Germinal center (tissue), 1 donor: ENCODE results near the gene TOR1B.
"Not testable (repeated sequence)": the region's sequence is repeated elsewhere in the genome, so short reads cannot be mapped to it uniquely, and the experiment has no call there.

ENCODE experiments used
- DNase-seq: peaks from one replicate; pipeline ENCODE4 v3.0.0; 2012; ENCODE audit warnings: mixed read lengths, low spot score

Gene TOR1B

DNA sequence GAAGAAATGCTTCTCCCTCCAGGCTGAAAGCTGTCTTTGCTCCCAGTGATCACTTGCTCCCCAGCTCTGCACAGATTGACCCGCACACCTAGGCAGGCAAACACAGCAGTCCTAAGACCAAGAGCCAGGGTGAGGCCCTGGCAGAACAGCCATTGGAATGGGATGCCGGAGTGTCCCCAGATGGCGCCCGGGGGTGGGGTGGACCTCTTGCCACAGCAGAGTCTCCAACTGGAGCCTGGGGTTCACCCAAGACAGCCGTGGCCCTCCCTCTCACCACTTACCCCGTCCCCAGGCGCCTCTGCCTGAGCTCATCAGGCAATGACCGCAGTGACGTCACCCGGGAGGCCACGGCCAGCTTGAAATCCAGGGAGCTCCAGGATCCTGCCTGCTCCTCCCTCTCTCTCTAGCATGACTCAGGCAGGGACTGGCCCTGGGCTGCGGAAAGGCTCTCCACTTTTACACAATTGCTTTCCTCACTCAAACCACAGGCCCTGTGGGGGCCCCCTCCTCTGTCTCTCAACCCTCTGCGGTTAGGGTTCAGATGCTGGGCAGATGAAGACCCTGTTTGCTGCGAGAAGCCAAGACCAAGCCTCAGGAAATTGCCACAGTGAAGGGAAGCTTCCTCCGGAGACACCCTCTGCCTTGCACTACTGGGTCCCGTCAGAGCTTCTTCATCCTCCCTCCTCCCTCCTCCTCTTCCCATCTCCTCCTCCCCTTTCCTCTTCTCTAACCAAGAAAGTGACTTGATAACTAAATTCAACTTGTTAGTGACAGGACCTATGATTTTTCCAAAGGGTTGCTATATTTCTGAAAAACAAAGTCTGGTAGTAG, 25.8 kb upstream of the TOR1B start:
- no peak for DNase-seq

DNA sequence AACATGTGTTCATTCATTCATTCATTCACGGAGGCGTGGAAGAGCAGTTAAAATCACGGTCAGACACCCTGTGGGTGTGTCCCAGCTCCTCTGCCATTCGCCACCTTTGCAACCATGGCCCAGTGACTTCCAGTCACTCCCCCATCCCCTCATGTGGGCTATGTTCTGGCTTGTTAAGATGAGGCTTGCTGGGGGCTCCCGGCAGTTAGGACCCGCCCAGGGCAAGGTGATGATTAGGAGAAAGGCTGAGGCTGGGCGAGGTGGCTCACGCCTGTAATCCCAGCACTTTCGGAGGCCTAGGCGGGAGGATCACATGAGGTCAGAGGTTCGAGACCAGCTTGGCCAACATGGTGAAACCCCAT, 25.2 kb upstream of the TOR1B start:
- no peak for DNase-seq

DNA sequence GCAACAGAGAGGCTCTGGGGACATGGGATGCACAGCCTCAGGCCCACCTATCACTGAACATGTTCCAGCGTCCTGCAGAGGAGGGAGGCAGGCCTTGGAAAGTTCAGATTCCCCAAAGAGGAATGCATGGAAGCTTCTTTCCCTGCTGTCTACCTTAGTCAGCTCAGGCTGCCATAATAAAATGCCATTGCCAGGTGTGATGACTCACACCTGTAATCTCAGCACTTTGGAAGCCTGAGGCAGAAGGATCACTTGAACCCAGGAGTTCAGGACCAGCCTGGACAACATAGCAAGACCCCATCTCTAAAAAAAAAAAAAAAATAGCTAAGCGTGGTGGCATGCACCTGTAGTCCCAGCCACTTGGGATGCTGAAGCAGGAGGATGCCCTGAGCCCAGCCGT, 24.5 kb upstream of the TOR1B start:
- DNase-seq, result no peak

DNA sequence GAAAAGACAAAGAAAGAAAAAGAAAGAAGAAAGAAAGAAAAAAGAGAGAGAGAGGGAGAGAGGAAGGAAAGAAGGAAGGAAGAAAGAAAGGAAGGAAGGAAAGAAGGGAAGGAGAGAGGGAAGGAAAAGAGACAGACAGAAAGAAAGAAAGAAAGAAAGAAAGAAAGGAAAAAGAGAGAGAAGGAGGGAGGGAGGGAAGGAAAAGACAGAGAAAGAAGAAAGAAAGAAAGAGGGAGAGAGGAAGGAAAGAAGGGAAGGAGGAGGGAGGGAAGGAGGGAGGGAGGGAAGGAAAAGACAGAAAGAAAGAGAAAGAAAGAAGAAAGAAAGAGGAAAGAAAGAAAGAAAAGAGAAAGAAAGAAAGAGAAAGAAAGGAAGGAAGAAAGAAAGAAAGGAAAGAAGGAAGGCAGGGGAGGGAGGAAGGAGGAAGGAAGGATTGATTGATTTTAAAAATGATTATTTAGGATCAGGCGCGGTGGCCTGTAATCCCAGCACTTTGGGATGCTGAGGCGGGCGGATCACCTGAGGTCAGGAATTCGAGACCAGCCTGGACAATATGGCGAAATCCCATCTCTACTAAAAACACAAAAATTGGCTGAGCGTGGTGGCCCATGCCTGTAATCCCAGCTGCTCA, 23.3 kb upstream of the TOR1B start:
- no peak for DNase-seq

DNA sequence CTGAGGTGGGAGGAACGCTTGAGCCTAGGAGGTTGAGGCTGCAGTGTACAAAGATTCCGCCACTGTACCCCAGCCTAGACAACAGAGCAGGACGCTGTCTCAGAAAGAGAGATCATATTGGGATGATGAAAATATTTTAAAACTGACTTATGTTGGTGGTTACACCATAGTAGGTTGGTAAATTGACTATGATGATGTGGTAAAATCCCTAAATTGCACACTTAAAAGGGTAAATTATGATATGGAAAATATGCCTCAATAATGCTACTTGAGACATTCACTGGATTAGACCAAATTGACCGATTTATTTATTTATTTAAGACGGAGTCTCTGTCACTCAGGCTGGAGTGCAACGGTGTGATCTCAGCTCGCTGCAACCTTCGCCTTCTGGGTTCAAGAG, 21.9 kb upstream of the TOR1B start:
- DNase-seq, result no peak

DNA sequence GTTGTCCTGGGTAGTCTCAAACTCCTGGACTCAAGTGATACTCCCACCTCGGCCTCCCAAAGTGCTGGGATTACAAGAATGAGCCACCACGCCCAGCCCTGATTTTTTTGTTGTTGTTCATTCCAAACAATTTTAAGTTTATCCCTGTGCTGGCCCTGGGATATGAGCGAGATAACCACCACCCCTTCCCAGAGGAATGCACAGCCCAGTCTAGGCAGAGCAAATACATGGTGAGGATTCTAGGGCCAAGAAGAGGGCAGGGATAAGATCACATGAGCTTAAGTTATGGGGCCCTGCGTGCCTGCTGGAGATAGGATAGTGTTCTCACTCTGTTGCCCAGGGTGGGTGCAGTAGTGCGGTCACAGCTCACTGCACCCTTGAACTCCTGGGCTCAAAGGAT, 21.0 kb upstream of the TOR1B start:
- no peak for DNase-seq

DNA sequence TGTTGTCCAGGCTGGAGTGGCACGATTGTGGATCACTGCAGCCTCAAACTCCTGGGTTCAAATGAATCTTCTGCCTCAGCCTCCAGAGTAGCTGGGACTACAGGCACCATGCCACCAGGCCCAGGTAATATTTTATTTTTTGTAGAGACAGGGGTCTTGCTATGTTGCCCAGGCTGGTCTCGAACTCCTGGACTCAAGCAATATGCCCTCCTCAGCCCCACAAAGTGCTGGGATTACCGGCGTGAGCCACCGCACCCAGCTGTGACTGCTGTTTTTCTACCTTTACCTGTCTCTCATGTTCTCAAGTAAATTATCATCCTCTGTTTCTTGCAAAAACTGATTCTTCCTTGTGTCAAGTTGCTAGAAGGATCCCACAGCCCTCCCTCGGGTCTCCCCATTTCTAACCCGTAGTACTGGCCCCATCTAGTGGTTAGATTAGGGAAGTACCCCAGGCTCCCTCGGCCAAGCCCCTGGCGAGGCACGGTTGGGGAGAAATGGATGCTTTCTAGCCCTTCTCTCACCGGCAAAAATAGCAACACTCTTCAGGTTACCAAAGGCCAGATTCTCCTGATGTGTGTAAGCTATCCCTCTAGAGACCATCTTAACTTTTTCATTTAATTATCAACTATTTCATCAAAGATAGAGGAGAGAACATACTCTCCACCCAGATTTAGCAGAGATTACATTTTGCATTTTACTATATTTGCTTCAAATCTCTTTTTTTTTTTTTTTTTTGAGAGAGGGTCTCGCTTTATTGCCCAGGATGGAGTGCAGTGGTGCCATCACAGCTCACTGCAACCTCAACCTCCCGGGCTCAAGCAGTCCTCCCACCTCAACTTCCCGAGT, 19.2 kb upstream of the TOR1B start:
- DNase-seq, result peak; percentile 83

DNA sequence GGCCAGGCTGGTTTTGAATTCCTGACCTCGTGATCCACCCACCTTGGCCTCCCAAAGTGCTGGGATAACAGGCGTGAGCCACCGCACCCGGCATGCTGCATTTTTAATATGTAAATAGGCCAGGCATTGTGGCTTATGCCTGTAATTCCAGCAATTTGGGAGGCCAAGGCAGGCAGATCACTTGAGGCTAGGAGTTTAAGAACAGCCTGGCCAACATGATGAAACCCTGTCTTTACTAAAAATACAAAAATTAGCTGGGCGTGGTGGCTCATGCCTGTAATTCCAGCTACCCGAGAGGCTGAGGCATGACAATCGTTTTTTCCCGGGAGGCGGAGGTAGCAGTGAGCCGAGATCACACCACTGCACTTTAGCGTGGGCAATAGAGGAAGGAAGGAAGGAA, 18.0 kb upstream of the TOR1B start:
- DNase-seq, result not testable (repeated sequence)

DNA sequence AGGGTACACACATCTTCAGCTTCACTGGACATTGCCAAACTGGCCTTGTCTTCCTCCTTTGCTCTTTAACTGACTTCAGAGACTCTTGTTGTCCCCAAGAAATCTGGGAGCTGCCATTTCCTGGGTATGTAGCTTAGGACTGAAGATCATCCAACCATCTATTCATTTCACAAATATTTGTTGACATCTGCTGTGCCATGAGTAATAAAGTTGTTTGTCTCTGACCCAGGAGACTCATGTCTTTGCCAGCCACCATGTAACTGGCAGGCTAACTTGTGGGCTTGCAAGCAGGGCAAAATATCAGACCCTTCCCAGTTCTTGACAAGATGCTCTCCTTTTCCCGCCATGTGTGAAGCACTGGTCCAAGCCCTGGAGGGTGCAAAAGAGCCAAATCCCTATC, 17.1 kb upstream of the TOR1B start:
- no peak for DNase-seq

DNA sequence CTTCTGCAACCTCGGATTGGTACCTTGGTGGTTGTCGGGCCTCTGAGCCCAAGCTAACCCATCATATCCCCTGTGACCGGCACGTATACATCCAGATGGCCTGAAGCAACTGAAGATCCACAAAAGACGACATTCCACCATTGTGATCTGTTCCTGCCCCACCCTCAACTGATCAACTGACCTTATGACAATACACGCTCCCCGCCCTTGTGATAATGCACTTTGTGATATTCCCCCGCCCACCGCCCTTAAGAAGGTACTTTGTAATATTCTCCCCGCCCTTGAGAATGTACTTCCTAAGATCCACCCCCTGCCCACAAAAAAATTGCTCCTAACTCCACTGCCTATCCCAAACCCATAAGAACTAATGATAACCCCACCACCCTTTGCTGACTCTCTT, 16.5 kb upstream of the TOR1B start:
- no peak for DNase-seq

DNA sequence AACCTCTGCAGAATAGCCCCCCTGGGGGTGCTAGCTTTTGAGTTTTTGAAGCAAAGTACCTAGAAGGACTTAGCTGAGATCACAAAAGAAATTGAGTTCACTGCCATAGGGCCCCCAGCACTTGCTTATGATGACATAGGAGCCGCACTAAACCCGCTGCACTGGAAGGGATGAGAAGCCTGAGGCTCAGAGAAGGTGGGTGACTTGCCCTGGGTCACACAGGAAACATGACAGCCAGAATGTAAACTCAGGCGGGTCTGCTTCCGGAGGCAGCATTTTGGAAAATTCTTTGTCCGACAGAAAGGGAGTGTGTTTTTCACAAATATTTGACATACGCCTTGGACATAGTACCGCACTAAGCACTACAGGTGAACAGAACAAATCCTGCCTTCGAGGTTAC, 8.4 kb upstream of the TOR1B start:
- no peak for DNase-seq

DNA sequence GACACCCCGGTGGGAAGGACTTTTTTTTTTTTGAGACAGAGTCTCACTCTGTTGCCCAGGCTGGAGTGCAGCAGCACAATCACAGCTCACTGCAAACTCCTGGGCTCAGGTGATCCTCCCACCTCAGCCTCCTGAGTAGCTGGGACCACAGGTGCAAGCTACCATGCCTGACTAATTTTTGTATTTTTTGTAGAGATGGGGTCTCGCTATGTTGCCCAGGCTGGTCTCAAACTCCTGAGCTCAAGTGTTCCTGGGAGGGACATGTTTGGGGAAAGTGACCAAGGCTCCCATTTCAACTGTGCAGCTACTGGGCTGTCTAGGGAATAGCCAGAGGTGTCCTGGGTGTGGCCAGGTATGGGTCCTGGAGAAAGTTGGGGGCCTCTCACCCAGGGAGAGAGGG, 7.0 kb upstream of the TOR1B start:
- not testable (repeated sequence) for DNase-seq

DNA sequence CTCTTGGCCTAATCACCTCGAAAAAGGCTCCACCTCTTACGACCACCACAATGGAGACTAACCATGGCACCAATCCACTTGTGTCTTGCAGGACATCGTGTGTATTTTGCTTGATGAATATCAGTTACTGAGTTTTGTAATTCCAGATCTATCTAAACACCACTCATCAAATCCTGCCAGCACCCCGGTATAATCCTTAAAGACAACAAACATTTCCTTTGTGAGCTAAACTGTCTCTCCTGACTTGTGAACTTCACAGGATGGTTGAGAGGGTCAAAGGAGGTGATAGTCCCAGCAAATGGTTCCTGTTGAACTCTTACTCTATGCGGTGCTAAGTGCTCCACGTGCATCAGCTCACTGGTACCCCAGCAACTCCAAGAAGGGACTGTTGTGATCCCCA, 4.0 kb upstream of the TOR1B start:
- DNase-seq, result no peak

DNA sequence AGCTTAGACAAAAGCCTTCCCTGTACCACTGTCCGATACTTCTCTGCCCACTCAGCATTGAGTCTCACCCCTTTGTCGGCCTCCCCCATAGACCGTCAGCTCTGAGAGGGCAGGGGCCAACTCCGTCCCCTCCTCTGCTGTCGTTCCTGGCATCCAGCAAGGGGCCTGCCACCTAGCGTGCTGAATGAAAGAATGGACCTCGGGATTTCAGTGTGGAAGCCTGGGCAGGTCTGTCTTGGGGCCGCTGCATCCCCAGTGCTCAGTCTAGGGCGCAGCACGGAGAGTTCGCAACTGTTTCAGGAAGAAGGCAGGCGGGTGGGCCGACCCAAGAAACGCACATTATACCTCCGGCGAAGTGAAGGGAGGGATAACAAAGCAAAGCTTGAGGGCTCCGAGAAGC, 1.5 kb upstream of the TOR1B start:
- no peak for DNase-seq

DNA sequence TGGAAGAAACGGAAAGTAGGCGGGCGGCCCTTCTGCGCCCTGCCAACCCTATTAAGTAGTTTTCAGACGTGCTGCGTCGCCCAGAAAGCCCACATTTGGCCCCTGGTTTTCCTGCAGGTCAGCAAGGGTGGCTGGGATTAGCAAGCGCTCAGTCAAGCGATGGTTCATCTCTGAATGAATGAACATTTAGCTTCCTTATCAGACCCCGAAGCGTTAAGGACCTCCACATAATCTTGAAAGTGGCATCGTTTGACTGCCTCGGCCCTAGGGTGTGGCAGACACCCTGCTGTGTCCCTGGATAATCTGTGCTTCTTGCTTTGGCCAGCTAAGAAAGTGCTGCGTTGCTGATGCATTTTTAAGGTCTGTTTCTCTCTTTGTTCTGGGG, 684 bp downstream of the TOR1B start:
- DNase-seq, result peak; percentile 11

DNA sequence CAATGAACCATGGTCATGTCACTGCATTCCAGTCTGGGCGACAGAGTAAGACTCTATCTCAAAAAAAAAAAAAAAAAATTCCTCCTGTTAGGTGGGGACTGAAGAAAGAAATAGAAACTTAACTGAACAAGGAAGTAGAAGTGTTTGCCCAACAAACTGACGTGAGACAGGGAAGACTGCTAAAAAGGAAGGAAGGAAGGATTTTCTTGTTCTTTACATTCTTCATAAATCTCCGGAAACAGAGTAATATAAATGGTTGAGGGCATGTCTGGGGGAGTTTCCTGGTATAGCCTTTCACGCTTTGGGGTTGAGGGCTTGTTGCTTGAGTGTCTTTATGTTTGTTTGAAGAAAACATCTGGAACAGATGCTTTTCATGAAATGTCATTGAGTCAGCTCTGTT, 3.1 kb downstream of the TOR1B start:
- DNase-seq, result no peak

DNA sequence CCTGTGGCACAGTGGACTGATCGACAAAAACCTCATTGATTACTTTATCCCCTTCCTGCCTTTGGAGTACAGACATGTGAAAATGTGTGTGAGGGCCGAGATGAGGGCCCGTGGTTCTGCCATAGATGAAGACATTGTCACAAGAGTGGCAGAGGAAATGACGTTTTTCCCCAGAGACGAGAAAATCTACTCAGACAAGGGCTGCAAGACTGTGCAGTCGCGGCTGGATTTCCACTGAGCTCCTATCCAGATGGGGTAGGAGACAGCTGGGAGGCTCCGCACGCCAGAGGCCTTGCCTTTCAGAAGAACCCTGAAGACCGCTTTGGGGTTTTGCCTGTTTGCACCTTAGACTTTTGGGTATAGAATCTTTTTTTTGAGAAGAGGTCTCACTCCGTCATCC, 6.4 kb downstream of the TOR1B start:
- no peak for DNase-seq

DNA sequence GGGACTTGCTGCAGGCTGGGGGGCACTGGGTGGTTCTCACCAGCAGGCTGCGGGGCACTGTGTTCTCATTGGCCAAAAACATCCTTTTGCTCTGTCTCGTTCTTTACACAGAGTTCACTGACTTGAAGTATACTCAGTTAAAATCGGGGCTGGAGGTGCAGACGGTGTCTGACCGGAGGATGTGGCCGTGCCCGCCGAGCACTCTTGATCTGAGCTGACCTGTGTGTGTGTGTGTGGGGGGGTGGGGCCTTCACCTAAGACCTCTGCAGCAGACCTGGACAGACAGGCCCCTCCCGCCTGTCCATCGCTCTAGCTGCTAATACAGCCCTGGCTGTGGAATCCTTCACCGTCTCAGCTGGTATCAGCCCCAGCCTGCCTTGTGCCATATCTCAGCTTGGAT, 7.1 kb downstream of the TOR1B start:
- no peak for DNase-seq

DNA sequence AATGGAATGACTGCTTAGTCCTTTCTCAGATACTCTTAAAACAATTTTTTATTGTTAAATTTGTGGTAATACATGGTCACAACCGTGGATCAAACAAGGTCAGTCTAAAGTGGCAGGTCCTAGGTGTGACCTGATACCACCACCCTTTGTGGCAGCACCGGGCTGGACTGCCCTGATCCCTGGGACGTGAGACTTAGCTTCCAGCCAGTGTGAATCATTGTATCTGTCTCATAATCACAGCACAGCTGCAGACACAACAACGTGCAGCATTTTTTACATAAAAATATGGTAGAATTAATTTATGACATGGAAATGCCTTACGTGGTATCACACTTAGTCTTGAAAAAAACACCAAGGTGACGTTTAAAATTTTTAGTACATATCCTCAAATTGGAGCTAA, 7.8 kb downstream of the TOR1B start:
- no peak for DNase-seq

DNA sequence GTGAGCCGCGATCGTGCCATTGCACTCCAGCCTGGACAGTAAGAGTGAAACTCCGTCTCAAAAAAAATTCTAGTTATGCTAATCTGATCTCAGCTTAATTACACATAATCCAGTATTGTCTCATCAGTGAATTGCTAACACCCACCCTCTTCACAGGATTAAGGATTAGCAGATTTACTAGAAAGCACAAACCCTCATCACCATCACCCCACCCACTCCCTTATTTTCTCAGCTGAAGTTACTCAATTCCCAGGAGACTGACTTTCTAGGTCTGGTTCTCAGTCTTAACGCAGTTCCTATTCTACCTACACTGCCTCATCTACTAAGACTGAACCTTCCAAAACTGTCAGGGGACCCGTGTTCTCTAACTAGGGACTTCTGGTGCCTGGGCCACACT, 9.0 kb downstream of the TOR1B start:
- DNase-seq, result no peak

DNA sequence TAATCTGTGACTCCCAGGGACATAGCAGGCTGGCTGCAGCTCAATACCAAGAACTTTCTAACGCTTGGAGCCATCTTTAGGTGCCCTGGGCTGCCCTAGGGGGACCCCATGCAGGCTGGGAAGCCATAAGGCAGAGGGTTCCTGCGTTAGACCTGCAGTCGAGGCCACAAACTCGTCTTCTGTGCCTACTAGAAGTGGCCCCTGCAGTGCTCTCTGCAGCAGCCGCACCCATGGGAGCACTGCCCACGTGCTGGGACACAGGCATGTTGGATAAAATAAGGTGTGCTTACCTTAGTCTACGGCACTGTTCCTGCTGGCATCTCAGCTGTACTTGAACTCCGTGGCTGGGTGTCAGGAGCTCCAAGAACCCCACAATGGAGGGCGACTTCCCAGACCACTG, 9.4 kb downstream of the TOR1B start:
- DNase-seq, result no peak

DNA sequence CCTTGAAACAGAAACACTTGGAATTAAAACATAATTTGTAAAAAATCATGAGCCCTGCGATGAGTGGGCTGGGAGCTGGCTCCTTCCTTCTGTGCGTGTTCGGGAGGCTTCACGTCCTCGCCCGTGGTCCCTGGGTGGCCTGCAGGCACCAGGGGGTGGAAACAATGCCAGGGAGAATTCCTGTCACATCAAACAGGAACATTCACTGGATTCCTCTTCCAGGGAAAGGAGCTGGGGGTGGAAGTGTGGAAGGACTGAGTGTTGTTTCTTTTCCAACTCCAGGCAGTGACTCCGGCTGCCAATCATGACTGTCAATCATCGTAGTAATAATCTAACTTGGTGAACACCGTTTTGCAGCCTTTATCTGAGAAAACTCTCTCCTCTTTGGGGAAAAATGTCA, 10.7 kb downstream of the TOR1B start:
- no peak for DNase-seq
